ENCODE data around the gene PLIN4. TPM values are rescaled to one million over a fixed set of nuclear protein-coding genes. Genes with fewer than 3 reads are reported as not detected.

Gene PLIN4
- total RNA-seq, 1 donor from 2014 or later, result 27.1 TPM

DNA sequence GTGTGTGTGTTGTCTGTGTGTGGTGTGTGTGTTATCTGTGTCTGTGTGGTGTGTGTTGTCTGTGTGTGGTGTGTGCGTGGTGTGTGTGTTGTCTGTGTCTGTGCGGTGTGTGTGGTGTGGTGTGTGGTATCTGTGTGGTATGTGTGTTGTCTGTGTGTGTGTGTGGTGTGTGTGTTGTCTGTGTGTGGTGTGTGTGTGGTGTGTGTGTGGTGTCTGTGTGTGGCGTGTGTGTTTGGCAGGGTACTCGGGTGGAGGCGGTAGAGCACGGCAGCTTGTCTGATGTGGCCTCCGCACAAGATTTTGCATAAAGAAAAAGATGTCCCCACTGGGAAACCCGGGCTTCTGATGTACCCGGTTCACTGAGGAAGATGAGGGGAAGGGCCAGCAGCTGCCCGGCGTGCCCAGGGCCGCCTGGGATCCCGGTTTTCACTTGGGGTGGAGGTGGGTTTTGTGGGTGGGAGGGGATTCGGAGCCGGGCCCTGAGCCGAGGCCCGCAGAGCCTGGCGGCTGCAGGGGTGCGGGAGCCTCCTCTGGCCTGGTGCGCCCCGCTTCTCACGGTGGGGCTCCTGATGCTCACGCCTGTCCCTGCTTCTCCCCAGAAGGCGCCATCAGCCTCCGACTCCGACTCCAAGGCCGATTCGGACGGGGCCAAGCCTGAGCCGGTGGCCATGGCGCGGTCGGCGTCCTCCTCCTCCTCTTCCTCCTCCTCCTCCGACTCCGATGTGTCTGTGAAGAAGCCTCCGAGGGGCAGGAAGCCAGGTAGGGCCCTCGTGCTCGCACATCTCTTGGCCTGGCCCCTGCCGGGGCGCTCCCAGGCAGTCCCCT is 25.0 kb downstream of the PLIN4 start:
- no peak for DNase-seq (ENCODE audit: low spot score)

DNA sequence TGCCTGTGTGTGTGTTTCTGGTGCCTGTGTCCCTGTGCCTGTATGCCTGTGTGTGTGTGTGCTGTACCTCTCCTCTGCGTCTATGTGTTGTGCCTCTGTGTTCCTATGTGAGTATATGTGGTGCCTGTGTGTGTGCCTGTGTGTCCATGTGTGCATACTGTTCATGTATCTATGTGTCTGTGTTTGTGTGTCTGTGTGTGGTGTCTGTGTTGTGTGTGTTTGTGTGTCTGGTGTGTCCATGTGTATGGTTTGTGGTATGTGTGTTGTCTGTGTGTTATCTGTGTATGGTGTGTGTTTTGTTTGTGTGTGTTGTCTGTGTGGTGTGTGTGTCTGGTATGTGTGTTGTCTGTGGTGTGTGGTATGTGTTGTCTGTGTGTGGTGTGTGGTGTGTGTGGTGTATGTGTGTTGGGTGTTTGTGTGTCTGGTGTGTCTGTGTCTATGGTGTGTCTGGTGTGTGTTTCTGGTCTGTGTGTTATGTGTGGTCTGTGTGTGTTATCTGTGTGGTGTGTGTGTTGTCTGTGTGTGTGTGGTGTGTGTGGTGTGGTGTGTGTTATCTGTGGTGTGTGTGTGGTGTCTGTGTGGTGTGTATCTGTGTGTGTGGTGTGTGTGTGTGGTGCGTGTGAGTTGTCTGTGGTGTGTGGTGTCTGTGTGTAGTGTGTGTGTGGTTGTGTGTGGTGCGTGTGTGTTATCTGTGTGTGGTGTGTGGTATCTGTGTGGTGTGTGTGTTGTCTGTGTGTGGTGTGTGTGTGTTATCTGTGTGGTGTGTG is 25.8 kb downstream of the PLIN4 start:
- no peak for DNase-seq (ENCODE audit: low spot score)

DNA sequence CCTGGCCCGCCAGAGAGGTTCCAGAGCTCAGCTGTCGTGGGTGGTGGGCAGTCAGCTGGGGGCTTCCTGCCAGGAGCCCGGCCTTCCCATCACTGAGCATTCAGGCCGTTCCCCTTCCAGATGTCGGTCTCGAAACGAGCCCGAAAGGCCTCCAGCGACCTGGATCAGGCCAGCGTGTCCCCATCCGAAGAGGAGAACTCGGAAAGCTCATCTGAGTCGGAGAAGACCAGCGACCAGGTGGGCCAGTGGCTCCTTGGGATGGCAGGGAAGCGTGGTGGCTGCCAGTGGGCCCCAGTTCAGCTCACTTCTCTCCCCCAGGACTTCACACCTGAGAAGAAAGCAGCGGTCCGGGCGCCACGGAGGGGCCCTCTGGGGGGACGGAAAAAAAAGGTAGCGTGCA is 26.8 kb downstream of the PLIN4 start:
- no peak for DNase-seq (ENCODE audit: low spot score)

DNA sequence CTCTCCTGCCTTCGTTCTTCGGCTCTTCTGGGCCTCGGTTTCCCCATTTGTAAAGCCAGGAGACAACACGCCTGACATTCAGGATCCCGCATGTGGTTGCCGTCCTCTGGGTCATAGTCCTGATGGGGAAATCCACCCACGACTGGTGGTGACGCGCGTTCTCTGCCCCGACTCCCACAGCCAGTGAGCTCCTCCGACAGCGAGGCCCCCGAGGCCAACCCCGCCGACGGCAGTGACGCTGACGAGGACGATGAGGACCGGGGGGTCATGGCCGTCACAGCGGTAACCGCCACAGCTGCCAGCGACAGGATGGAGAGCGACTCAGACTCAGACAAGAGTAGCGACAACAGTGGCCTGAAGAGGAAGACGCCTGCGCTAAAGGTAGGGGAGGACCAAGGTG is 29.8 kb downstream of the PLIN4 start:
- DNase-seq (ENCODE audit: low spot score), result no peak

DNA sequence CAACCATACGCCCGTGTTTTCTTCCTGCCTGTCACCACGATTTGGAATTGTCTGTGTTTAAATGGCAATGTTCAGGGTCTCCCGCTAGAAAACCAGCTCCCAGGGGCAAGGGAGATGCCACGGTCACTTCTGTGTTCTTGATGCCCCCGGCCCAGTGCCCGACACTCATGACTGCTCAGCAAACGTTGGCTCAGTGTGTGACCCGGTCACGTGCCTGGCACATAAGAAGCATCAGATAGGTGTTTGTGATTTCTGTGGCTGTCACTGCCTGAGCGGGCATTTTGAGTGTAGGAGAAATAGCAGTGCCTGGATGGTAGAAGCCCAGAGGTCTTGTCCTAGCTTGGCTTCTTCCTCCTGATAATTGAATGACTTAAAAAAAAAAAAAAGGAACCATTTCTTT is 30.7 kb downstream of the PLIN4 start:
- no peak for DNase-seq (ENCODE audit: low spot score)

DNA sequence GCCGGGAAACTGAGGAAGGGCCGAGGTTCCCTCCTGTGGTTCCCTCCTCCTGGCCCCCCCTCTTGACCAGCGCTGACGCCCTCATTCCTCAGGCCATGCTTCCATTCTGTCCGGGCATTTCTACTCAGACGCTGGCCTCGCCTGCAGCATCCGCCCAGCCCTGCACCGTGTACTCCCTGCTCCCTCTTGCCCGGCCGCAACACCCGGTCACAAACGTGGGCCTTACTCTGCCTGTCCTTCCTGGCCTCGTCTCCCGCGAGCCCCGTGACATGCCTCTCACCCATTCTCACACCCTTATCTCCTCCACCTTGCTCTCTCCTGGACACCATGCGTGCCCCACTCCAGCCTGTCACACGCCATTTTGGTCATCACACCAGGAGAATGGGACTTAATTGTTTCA is 34.9 kb downstream of the PLIN4 start:
- no peak for DNase-seq (ENCODE audit: low spot score)

DNA sequence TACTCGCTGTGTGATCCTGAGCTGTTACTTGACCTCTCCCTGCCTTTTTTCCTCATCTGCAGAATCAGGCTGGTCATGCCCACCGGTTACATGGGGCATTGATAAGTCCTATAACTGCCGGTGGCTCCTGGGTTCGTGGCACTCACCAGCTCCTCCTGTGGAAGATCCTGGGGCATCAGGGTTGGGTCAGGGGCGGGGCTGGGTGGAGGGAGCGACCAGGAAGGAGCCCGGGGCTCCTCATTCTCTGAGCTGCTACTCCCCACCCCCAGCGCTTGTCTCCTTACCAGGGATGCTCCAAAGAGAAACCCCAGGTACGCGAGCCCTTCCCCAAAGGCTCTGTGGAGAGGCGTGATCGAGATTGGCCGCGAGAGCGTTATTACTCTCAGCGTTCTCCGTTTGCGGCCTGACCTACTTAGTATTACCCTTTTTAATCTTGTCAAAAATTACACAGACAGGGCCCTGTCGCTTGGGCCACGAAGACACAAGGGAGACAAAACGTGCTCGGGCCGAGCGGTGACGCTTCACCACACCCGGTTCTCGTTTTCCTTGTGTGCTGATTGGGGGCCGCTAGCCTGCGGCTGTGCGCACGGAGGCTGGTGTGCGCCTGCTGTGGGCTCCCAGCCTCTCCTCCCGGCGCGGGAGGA is 35.4 kb downstream of the PLIN4 start:
- no peak for DNase-seq (ENCODE audit: low spot score)

DNA sequence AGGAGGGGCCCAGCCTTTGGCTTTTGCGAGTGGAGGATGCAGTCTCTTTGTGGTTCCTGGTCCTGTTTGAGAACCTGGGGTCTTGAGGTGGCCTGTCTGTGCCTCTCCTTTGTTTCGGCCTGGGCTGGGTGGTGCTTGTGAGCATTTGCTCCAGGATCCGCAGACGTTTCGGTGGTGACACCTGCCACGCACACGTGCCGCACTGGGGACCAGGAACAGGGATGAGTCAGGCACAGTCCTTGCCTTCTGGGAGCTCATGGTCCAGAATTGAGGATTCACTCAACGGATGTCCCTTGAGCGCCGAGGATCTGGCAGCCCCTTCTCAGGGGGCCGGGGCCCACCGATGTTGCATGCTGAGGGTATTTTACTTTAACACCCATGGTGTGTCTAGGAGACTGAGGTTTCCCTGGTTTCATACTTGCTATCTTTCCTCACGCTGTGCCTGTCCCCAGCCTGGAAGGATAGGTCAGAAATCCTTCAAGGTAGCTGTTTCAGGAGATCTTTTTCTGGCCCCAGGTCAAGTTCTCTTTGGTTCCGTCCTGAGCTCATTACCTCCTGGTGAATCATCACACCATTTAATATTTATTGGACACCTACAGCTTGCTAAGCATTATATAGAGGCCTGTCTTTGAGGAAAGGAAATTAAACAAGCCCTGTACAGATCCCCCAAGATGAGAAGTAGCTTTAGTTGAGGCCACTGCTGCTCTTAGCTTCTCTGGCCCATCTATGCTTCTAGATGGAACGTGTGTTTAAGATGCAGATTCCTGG is 41.1 kb downstream of the PLIN4 start:
- DNase-seq (ENCODE audit: low spot score), result no peak

DNA sequence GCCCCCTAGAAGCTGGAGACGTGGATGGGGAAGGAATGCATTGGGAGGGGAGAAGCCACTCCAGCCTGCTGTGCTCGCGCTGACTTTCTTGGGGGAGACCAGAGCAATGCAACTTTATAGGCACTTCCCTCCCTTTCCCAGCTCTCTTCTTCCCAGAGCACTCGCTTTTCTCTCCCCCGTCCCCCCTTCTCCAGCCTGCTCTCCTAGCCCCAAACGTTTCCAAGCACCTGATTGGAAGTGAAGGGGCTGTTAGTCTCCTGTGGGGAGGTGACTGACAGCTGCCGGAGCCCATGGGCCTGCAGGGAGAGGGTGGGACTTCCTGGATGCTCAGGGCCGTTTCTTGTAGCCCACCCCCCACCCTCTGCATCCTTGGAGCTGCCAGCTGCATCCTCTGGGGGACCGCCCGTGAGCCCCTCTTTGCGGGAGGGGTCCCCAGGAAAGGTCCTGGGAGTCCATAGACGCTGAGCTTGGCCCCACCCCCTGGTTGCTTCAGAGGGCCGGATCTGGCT is 43.7 kb downstream of the PLIN4 start:
- DNase-seq (ENCODE audit: low spot score), result no peak

DNA sequence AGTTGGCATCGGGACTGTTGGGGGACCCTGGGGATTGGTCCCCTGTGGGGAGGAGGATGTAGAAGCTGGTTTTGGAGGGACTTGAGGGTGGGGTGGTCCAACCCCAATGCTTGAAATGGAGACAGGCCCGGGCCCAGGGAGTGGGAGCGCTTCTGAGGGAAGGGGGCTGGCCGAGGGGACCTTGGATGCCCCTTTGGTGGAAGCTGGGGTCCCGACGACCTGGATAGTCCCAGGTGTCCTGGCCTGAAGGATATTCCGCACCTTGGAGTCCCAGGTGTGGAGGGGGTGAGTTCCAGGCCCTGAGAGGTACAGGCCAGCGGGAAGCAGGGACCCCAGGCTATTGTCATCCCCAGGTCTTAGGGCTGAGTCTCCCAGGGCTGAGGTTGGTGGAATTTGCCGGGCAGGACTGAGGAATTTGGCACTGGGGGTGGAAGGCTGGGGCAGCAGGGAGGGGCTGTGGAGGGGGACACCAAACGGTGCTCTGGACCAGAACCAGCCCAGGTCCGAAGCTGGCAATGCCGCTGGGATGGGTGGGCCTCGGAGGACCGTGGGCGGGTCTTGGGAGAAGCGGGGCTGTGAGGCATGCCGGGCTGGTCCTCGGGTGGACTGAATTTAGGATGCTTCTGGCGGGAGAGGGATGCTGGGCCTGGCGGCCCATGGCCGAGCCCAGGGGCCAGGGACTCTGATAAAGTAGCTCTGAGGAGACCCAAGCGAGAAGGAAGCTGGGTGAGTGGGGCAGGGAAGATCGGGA is 44.3 kb downstream of the PLIN4 start:
- no peak for DNase-seq (ENCODE audit: low spot score)

DNA sequence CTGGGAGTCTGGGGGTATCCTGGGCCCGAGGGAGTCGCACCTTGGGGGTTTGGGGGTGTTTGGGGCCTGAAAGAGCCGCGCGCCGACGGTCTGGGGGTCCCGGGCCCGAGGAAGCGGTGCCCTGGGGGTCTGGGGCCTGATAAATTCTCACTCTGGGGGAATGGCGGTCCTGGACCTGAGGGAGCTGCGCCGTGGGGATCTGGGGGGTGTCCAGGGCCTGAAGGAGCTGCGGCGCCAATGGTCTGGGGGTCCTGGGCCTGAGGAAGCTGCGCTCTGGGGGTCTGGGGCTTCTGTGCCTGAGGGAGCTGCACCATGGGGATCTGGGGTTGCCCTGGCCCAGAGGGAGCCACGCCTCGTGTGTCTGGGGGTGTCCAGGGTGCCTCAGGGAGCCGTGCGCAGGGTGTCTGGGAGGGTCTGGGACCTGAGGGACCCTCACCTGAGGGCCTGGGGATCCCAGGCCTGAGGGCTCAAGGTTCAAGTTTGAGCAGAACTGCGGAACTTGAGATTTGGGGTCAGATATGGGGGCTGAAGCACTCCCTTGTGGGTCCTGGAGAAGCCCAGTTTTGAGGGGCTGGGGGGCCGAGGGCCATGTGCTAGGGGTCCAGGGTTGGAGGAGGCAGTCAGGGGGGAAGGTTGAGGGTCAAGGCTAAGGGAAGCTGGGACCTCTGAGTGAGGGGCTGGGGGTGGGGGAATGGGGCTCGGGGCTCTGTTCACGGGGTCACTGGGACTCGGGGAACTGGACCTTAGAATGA is 45.1 kb downstream of the PLIN4 start:
- DNase-seq (ENCODE audit: low spot score), result no peak

DNA sequence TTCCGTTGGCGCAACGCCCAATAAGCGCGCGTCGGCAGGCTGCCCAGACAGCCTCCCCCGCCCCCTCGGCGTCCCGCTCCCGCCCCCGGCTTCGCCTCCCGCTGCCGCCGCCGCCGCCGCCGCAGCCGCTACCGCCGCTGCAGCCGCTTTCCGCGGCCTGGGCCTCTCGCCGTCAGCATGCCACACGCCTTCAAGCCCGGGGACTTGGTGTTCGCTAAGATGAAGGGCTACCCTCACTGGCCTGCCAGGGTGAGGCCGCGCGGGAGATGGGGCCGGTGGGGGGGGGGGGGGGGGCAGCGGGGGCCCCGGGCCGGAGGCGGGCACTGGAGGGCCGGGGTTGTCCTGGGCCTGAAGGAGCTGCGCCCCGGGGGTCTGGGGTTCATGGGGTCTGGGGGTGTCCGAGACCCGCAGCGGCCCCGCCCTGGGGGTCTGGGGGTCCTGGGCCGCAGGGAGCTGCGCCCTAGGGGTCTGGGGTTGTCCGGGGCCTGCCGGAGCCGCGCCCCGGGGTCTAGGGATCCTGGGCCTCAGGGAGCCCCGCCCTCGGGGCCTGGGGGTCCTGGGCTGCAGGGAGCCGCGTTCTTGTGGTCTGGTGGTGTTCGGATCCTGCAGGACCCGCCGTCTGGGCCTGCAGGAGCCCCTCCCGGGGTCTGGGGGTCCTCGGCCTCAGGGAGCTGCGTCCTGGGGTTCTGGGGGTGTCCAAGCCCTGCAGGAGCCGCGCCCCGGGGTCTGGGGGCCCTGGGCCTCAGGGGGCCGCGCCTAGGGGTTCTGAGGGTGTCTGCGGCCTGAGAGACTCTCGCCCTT is 45.9 kb downstream of the PLIN4 start, which contains the start of gene HDGFL2:
TSS of gene HDGFL2 (plus strand) at position 124 of the 801 bp plus-strand sequence. CDS start at position 178, 54 bp downstream.
- no peak for DNase-seq (ENCODE audit: low spot score)

DNA sequence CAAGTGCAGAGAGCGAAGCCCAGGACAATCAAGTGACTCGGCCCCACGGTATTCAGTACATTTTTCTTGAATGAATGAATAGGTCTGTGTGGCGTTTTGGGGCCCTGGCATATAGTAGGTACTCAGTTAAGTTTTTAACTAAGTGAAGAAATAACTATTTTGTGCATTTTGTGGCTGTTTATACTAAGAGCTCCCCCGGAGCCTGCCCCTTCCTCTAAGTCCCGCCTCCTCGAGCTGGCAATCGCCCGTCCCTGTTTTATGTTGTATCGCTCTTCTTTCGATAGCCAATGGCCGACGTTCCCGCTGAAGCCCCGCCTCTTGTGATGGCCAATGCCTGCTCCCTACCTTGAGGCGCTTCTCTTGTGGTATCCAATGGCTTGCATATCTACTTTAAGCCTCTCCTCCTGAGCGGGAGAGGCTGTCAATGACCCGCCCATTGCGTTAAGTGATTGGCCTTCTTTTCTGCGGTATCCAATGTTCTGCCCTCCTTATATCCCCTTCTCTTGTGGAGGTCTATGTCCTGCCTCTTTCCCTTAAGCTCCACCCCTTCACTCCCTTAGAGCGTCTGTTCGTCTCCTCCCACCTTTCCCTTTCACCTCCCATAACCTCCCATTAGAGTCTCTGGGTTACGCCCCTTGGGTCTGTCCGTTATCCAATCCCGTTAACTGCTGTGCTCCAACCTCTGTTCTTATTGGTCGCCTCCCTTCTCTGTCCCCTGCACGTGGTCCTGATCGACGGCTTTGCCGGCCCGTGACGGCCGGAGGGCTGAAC is 46.7 kb downstream of the PLIN4 start:
- peak; percentile 98 for DNase-seq (ENCODE audit: low spot score)

DNA sequence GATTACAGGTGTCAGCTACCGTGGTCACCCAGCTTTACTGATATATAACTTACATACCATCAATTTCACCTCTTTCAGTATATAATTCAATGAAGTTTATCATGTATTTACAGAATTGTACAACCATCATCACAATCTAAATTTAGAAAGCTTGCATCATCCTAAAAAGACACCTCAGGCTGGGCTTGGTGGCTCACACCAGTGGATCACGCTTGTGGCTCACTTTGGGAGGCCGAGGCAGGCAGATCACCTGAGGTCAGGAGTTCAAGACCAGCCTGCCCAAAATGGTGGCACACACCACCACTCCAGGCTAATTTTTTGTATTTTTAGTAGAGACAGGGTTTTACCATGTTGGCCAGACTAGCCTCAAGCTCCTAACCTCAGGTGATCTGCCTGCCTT is 50.5 kb downstream of the PLIN4 start:
- no peak for DNase-seq (ENCODE audit: low spot score)

DNA sequence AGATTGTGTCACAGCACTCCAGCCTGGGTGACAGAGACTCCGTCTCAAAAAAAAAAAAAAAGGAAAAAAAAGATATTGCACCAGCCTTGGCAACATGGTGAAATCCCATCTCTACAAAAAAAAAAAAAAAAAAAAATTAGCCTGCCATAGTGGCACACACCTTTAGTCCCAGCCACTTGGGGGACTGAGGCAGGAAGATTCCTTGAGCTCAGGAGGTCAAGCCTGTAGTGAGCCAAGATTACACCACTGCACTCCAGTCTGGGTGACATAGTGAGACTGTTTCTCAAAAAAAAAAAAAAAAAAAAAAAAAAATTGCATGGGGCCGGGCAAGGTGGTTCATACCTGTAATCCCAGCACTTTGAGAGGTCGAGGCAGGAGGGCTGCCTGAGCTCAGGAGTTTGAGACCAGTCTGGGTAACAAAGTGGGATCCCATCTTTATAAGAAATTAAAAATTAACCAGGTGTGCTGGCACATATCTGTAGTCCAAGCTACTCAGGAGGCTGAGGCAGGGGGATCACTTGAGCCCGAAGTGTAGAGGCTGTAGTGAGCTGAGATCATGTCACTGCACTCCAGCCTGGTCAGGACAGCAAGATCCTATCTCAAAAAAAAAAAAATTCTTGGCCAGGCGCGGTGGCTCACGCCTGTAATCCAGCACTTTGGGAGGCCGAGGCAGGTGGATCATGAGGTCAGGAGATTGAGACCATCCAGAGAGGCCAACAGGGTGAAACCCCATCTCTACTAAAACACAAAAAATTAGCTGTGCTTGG is 53.3 kb downstream of the PLIN4 start:
- DNase-seq (ENCODE audit: low spot score), result no peak

DNA sequence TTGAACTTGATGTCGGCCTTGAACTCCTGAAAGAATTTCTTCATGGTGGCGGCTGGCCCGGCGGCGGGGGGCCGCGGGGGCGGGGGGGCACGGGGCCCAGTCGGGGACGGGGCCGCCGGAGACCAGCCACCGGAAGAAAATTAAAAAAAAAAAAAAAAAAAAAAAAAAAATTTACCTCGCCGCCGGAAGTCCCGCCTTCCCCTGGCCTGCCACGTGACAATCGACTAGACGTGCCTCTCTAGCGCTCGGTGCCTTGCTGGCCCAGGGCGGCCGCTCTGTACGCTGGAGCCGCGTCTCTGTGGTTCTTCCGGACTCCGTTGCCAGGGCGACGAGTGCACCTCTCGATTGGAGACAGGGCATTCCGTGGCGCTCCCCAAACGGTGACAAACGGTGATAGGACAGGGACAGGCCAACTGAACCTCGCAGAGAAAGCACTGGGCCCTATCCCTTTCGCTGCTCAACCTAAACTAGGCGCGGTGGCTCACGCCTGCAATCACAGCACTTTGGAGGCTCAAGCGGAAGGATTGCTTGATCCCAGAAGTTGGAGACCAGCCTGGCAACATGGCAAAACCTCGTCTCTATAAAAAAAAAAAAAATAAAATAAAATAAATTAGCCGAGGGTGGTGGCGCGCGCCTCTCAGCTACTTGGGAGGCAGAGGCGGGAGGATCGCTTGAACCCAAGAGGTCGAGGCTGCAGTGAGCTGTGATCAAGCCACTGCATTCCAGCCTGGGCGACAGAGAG is 60.5 kb downstream of the PLIN4 start, which contains the start of gene UBXN6:
TSS of gene UBXN6 (minus strand) at position 141 of the 742 bp plus-strand sequence. CDS start at position 44, 97 bp downstream.
- DNase-seq (ENCODE audit: low spot score), result peak; percentile 96
